Hepatocyte (in vitro differentiated cells): ENCODE measurements around the gene SHC3. TPM values are rescaled to one million over a fixed set of nuclear protein-coding genes. Genes with fewer than 3 reads are reported as not detected.

Source experiments
- DNase-seq: peaks from one replicate; pipeline ENCODE4 v3.0.0-alpha.2; 2016; ENCODE audit warnings: low spot score
- H2AFZ ChIP-seq: fragments of 200-600 bp; sonication (generic); 2 replicates; pipeline ENCODE4 v1.6.0; 2016; ENCODE audit warnings: antibody characterized with exemption, mild to moderate bottlenecking
- H3K27ac ChIP-seq: fragments of 200-600 bp; sonication (generic); 2 replicates; pipeline ENCODE4 v1.5.1; 2016; ENCODE audit warnings: mild to moderate bottlenecking
- H3K27me3 ChIP-seq: fragments of 200-600 bp; sonication (generic); 2 replicates; pipeline ENCODE4 v1.6.1; 2016
- H3K36me3 ChIP-seq: fragments of 200-600 bp; sonication (generic); replicated peaks from 2 replicates; pipeline ENCODE4 v1.5.1; 2016; ENCODE audit warnings: low read depth; ENCODE audit not compliant: insufficient read depth
- H3K4me1 ChIP-seq: fragments of 200-600 bp; sonication (generic); 2 replicates; pipeline ENCODE4 v1.5.1; 2016; ENCODE audit warnings: mild to moderate bottlenecking, moderate library complexity; ENCODE audit not compliant: insufficient read depth
- H3K4me2 ChIP-seq: fragments of 200-600 bp; sonication (generic); 2 replicates; pipeline ENCODE4 v1.6.0; 2016
- H3K4me3 ChIP-seq: fragments of 200-600 bp; sonication (generic); 2 replicates; pipeline ENCODE4 v1.5.1; 2016; ENCODE audit warnings: mild to moderate bottlenecking
- H3K79me2 ChIP-seq: fragments of 200-600 bp; sonication (generic); 2 replicates; pipeline ENCODE4 v1.6.0; 2017; ENCODE audit warnings: mild to moderate bottlenecking
- H3K9me2 ChIP-seq: fragments of 200-600 bp; sonication (generic); replicated peaks from 2 replicates; pipeline ENCODE4 v1.6.0; 2017; ENCODE audit warnings: mild to moderate bottlenecking; ENCODE audit not compliant: insufficient read depth
- H3K9me3 ChIP-seq: fragments of 200-600 bp; sonication (generic); 2 replicates; pipeline ENCODE4 v1.5.1; 2016; ENCODE audit warnings: low read depth, mild to moderate bottlenecking
- H4K20me1 ChIP-seq: fragments of 200-600 bp; sonication (generic); 2 replicates; pipeline ENCODE4 v1.6.0; 2016; ENCODE audit warnings: mild to moderate bottlenecking; ENCODE audit not compliant: insufficient read depth, poor library complexity, severe bottlenecking
- CTCF ChIP-seq: fragments of 200-600 bp; sonication (generic); IDR thresholded peaks from 2 replicates; pipeline ENCODE4 v1.5.1; 2016; ENCODE audit warnings: antibody characterized with exemption, mild to moderate bottlenecking; ENCODE audit not compliant: poor library complexity
- EZH2 ChIP-seq: fragments of 200-600 bp; sonication (generic); IDR thresholded peaks from 2 replicates; pipeline ENCODE4 v1.6.1; 2016; ENCODE audit warnings: antibody characterized with exemption, mild to moderate bottlenecking, borderline replicate concordance
- EZH2phosphoT487 ChIP-seq: fragments of 200-600 bp; sonication (generic); IDR thresholded peaks from one replicate; pipeline ENCODE4 v1.6.1; 2018; ENCODE audit warnings: antibody characterized with exemption, mild to moderate bottlenecking, low read depth, moderate library complexity; ENCODE audit not compliant: unreplicated experiment, severe bottlenecking
- WGBS: methylation state at CpG from one replicate; pipeline ENCODE4 v1.1.6; 2016; ENCODE audit warnings: low lambda C conversion rate; ENCODE audit errors: missing lambda C conversion rate; 5-methylcytosine and 5-hydroxymethylcytosine counted together
- polyA plus RNA-seq: library from polyadenylated mRNA; unstranded; fragments of >200 nt; fragmentation: Nextera tagmentation; extraction: Ambion mirVana; gene quantifications from 2 replicates; pipeline ENCODE4 v1.2.1, GENCODE V29; 2016
- total RNA-seq: library from RNA; depleted of rRNA; stranded (reverse); fragments of >200 nt; gene quantifications from 2 replicates; pipeline ENCODE4 v1.2.3, GENCODE V29; 2014

Gene SHC3
- total and polyA plus RNA-seq, 2 experiments from 2014 or later = 1.5 to 1.8 TPM

DNA sequence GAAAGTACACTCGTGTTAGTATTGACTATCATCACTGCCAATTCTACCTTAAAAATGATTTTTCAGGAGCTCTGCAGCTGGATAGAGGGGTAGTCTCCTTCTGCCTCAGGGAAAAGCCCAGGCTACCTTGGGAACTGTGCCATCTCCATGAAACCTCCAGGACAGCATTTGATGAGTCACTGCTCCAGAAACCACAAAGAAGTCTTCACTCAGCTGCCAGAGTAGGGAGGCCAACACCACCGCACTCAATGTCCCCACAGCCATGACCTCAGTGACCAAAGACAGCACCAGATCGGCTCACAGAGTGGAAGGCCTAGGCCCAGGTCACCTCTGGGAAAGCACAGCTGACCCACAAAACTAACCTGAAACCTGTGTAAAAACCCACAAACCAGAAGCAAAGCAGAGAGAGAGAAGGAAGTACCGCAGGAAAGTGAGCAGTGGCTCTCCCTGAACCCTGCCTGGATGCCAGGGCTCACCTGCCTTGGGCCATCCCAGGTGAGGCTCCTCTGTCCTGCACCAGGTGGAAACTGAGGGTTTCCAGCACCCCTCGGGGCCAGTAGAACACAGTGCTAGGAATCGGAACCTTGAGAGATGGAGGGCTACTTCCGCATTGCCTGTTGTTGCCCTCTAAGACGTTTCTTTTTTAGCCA lies 157.3 kb downstream of the SHC3 start:
- WGBS = 92% methylated on average over 8 of the region's 8 CpGs
- H3K27ac ChIP-seq = peak overlapping the region; percentile 79

DNA sequence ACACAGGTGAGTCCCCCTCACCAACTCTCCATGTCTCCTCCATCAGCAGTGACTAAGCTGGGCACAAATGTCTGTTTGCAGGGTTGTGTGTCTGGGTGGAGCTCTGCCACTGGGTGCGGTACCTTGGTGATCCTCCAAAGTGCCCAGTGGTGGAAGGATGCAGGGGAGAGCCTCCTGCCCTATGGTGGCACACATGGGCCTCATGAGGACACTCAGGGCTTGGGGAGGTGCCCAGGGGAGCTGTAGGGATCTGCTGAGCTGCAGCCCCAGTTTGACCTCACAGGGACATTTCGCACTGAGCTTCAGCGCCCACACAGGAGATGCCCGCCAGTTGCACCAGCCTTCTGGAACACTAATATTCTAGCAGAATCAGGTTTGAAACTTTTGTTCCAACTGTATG lies 157.9 kb downstream of the SHC3 start:
- 97% methylated on average over 4 of the region's 4 CpGs for WGBS
- no peaks in the 10 kb centered on the region for H4K20me1 ChIP-seq
- H3K36me3 ChIP-seq = no peaks in the 10 kb centered on the region
- no peaks in the 10 kb centered on the region for H3K79me2 ChIP-seq
- no peak overlapping the region for H2AFZ ChIP-seq
- no peaks in the 10 kb centered on the region for H3K9me2 ChIP-seq
- DNase-seq = no peak
- H3K9me3 ChIP-seq = no peaks in the 10 kb centered on the region
- H3K4me3 ChIP-seq = no peak overlapping the region
- no peak overlapping the region for H3K27ac ChIP-seq
- peaks cover 25% of the 10 kb centered on the region for H3K4me1 ChIP-seq
- no peak for TF ChIP-seq EZH2
- no peak for TF ChIP-seq EZH2phosphoT487
- TF ChIP-seq CTCF = no peak
- H3K27me3 ChIP-seq = no peaks in the 10 kb centered on the region
- H3K4me2 ChIP-seq = no peak overlapping the region

More for the DNA sequence above, 157.3 kb downstream of the SHC3 start:
- Histone ChIP-seq H4K20me1 (no peaks in the 10 kb centered on the region), H3K4me2 (no peak overlapping the region), H3K36me3 (no peaks in the 10 kb centered on the region), H3K79me2 (no peaks in the 10 kb centered on the region), H3K9me2 (no peaks in the 10 kb centered on the region), H3K4me1 (peaks cover 25% of the 10 kb centered on the region), H3K9me3 (no peaks in the 10 kb centered on the region), H3K4me3 (no peak overlapping the region), H3K27me3 (no peaks in the 10 kb centered on the region), H2AFZ (no peak overlapping the region)
- DNase-seq = peak; percentile 58
- TF ChIP-seq EZH2phosphoT487 (no peak), EZH2 (no peak), CTCF (no peak)

- 79% methylated on average over 2 of the region's 2 CpGs for WGBS
- no peaks in the 10 kb centered on the region for H3K79me2 ChIP-seq
- H3K9me2 ChIP-seq = no peaks in the 10 kb centered on the region
- H3K36me3 ChIP-seq = no peaks in the 10 kb centered on the region
- H3K4me3 ChIP-seq = no peak overlapping the region
- H3K4me1 ChIP-seq = no peaks in the 10 kb centered on the region
- TF ChIP-seq CTCF (no peak), EZH2phosphoT487 (no peak), EZH2 (no peak)
- H4K20me1 ChIP-seq = no peaks in the 10 kb centered on the region
- H3K27ac ChIP-seq = no peak overlapping the region
- no peaks in the 10 kb centered on the region for H3K9me3 ChIP-seq
- DNase-seq = no peak
- H2AFZ ChIP-seq = no peak overlapping the region
- no peak overlapping the region for H3K4me2 ChIP-seq
- H3K27me3 ChIP-seq = no peaks in the 10 kb centered on the region
Observed at GRCh38 chr9:89015336-89015735, 163.3 kb downstream of the SHC3 start.
